Measurements from ENCODE around the gene PPIB.
A peak's percentile ranks its signal among the peaks of the same experiment; 100 is the strongest.

PPIB gene

DNA sequence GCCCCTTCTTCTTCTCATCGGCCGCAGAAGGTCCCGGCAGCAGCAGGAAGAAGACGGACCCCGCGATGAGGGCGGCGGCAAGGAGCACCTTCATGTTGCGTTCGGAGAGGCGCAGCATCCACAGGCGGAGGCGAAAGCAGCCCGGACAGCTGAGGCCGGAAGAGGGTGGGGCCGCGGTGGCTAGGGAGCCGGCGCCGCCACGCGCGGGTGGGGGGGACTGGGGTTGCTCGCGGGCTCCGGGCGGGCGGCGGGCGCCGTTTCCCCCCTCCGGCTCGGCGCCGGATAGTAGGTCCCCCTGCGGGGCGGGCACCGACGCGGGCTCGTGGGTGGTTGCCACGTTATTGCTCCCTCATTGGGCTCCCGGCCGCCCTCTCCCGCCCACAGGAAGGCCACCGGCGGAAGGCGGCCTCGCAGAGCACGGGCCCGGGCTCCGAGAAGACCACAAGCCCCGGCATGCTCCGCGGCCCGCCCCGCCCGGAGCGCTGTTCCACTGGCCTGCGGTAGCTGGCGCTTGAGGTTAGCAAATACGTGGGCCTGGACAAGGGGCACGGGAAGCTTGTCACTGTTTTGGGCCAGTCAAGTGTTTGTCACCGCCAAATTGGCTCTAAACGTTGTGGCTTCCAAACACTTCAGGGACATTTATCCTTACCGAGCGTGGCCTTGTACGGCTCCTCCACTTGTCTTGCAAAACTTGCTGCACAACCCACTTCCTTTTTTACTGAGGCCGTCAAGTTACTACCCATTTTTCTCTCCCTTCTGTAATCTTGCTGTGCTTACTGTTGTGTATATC, at the start of gene PPIB:
Gene PPIB (minus strand): TSS at position 154 of the 790 bp plus-strand sequence. CDS start 36 bp downstream, at position 118.
- no peak for TF ChIP-seq ZNF274 (IDR thresholded peaks at IDR 0.05; ENCODE audit: low read depth, low read length)
- peak within 1 kb of the TSS; percentile 94 for H3K4me3 ChIP-seq (ENCODE audit: low read length)

DNA sequence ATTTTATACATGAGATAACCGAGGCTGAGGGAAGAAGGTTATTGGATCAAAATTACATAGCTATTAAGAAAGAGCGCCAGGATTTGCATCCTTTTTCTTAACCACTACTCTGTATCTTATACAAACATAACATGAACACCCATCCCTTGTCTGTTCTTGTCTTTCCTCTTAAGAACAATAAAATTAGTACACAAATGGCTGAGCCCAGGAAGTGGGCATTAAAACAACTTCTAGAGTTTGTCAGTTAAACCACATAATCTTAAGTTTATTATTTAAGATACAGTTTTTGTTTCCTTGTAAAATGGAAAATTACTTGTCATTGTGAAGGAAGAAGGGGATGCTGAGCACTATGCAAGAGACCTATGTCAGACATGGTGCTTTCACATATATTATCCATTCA, 48.9 kb upstream of the PPIB start:
- no peak for TF ChIP-seq ZNF274 (IDR thresholded peaks at IDR 0.05; ENCODE audit: low read depth, low read length)
- no peak overlapping the region for H3K4me3 ChIP-seq (ENCODE audit: low read length)

DNA sequence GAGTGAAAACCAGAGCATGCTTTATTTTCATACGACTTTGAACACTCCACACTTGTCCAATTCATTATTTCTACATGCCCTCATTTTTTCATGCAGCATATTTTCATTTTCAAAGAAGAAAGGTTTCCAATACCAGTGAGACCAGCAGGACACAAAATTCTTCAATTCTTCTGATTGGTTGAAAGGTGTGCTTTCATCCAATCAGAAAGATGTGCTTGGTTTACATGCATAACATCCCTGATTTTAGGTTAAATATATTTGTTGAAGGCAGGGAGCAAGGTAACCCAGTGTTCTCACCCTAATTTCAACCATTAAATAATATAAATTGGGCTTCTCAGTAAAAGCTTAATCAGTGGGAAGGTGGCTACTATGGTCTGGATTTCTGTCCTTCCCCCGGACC, 47.5 kb upstream of the PPIB start:
- H3K4me3 ChIP-seq (ENCODE audit: low read length), result no peak overlapping the region
- TF ChIP-seq ZNF274 (IDR thresholded peaks at IDR 0.05; ENCODE audit: low read depth, low read length), result no peak

DNA sequence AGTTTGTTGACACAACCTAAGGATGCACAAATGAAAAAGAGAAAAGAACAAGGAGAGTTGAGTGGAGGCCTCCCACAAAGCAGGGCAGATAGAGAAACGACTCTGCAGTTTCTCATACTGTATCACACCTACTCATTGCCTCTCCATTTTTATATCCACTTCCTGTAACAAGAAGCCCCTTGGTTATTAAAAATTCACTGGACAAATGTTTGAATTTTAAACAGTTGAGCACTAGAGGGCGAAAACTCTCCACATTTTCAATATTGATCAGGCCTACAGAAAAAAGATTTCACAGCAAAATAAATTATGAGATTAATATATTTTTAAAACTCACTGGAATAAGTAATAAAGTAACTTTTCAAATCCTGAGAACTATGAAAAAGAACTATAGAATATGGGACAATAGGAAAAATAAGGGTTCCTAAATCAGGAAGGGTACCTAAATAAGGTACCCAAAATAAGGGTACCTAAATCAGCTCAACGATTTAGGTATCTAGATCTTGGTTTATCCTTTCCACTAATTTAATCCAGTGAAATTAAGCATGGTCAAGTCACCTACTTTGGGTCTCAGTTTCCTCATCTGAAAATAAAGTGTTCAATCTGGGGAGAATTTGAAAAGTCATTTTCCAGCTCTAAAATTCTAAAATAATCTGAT, 47.0 kb upstream of the PPIB start:
- no peak overlapping the region for H3K4me3 ChIP-seq (ENCODE audit: low read length)
- no peak for TF ChIP-seq ZNF274 (IDR thresholded peaks at IDR 0.05; ENCODE audit: low read depth, low read length)

DNA sequence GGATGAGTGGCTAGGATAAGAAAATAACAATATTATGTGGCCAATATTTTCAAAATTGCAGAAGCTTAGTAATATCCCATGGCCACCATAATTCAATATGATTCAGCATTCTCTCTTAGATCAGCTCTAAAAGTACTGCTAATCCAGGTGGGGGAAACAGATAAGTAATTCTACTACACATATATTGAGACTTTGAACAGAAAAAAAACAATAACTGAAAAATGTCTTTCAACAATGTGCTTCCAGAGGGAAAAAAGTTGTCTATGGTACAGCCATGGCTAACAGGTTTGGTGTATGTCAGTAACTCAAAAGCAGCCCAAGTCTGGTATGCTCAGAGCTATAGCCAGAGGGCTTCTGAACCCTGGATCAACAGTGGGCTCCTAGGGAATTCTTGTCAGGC, 42.4 kb upstream of the PPIB start:
- no peak for TF ChIP-seq ZNF274 (IDR thresholded peaks at IDR 0.05; ENCODE audit: low read depth, low read length)
- H3K4me3 ChIP-seq (ENCODE audit: low read length), result no peak overlapping the region

DNA sequence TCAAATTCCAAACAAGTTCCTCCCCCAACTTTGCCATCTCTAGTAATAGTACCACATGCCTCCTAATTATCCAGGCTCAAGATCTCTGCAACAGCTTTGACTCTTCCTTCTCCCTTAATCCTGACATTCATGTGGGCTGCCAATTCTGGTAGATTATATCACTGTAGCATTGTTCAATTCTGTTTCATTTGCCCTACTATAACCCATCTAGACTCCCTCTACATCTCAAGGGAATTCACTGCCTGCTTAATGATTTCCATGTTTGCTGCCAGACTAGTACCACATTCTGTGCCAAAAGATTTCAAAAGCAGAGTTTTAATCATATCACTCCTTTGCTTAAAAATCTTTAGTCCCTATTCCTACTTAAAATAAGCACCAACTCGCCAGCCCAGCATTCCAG, 34.6 kb upstream of the PPIB start:
- TF ChIP-seq ZNF274 (IDR thresholded peaks at IDR 0.05; ENCODE audit: low read depth, low read length), result no peak
- no peak overlapping the region for H3K4me3 ChIP-seq (ENCODE audit: low read length)

DNA sequence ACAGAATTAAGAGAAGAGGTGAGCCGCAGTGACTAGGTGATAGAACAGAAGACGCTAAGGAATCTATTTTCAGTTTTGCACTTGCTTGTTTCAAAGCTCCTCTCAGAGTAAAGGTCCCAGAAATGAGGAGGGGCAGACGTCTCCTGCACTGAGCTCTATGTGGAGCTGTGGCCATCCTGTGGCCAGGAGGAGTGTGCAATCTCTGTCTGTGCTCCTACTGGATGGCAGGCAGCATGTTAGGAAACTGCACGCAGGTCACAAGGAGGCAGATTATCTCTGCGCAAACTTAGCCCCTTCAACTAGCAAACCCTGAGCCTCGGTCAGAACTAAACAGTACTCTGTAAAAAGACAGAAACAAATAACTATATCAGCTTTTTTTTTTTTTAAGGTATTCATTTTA, 31.1 kb upstream of the PPIB start:
- no peak for TF ChIP-seq ZNF274 (IDR thresholded peaks at IDR 0.05; ENCODE audit: low read depth, low read length)
- H3K4me3 ChIP-seq (ENCODE audit: low read length), result no peak overlapping the region

DNA sequence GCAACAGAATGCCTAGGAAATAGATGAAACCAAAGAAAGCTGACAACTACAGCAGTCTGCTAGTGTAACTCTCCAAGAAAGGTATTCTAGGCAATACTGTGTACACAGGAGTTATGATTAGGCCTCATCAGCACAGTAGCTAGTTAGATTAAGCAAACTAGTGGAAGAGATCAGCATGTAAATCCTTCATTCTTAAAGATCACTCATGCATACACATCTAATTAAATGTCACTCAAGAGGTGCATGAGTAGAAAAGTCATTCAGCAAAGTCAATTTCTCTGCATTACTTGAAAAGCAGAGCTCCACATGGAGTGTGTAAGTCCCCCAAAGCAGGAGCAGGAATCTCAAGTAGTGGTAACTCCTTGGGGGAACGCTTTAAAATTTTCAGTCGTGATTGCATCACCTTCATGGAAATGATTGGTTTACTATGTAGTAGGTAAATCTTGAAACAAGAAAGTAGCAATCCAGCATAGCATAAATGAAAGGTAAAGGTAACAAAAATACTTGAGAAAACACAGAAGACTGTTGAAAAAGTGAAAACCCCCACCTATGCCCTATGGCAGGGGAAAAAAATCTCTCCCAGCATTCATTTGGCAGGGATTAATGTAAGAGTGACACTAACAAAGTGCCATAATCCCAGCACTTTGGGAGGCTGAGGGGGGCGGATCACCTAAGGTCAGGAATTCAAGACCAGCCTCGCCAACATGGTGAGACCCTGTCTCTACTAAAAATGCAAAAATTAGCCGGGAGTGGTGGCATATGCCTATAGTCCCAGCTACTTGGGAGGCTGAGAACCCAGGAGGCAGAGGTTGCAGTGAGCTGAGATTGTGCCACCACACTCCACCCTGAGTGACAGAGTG, 29.4 kb upstream of the PPIB start:
- no peak for TF ChIP-seq ZNF274 (IDR thresholded peaks at IDR 0.05; ENCODE audit: low read depth, low read length)

DNA sequence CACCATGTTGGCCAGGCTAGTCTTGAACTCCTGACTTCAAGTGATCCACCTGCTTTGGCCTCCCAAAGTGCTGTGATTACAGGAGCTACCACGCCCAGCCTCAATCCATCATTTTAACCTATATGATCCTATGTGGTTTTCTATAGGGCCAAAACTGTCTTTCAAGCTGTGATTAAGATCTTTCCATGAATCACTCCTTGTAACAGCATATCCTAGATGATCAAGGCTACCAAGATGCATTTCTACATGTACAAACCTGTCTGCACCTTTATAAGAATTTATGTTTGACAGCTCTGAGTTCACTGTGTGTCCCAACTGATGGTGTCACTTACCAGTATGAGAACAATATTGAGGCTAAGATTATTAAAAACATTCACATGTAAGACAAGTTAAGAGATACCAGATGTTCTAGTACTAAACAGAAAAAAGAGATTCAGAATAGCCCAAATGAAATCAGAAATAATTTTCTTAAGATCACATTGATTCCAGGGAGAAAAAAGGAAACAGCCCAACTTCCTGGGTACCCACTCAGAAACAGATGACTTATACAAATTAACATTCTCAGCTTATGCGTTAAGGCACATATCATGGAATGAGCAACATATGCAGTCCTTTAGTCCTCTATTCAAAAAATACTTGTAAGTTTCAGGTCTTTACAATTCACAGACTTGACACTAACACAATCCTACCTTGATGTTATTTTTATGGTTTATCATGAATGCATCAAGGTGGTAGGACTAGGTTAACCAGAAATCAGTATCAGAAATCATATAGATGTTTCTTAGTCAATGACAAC, 24.8 kb upstream of the PPIB start:
- no peak for TF ChIP-seq ZNF274 (IDR thresholded peaks at IDR 0.05; ENCODE audit: low read depth, low read length)

More for the DNA sequence above, 29.4 kb upstream of the PPIB start:
- no peak overlapping the region for H3K4me3 ChIP-seq (ENCODE audit: low read length)

DNA sequence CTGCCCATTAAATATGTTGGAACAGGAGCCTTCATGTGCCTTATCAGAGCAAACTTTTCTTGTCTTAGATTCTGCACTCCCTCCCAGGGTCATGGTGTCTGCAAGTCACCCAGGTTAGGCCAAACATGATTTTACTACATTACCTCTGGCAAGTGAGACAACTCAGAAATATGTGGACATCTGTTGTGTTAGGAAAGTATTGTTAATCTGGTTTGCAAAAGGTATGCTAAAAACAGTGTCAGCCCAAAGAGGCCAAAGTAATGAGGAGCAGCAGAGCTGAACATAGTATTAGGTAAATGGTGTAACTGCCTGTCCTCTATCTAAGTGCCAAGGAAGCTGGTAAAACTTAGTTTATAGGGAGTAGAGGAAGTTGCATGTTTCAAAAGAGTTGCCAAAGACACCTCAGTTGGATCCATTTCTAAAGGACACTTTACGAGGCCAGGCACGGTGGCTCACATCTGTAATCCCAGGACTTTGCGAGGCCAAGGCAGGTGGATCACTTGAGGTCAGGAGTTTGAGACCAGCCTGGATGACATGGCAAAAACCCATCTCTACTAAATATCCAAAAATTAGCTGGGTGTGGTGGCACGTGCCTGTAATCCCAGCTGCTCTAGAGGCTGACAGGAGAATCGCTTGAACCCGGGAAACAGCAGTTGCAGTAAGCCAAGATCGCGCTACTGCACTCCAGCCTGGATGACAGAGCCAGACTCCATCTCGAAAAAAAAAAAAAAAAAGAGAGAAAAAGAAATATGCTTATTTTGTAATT, 22.5 kb upstream of the PPIB start:
- no peak overlapping the region for H3K4me3 ChIP-seq (ENCODE audit: low read length)
- no peak for TF ChIP-seq ZNF274 (IDR thresholded peaks at IDR 0.05; ENCODE audit: low read depth, low read length)

More for the DNA sequence above, 24.8 kb upstream of the PPIB start:
- H3K4me3 ChIP-seq (ENCODE audit: low read length), result no peak overlapping the region

DNA sequence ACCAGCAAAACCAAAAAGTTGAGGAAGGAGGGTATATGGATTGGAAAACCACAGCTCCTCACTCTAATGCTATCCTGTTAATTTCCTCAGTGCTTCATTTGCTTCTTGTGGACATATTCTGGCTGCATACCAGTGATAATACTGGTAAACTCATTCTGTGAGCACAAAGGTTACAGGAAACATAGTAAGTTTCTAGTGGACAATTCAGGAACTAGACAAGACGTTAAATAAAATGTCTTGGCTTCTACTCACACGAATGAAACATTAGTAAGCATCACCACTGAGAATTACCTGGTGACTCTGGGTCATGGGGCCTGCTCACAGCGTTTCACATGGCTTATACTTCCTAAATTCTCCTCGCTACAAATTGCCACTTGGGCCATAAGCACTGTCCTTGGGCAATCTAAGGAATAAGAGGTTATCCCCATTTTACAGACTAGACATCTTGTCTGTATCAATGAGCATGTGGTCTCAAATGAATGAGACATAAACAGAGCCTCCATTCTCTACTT, 20.1 kb upstream of the PPIB start:
- no peak overlapping the region for H3K4me3 ChIP-seq (ENCODE audit: low read length)
- TF ChIP-seq ZNF274 (IDR thresholded peaks at IDR 0.05; ENCODE audit: low read depth, low read length), result no peak

DNA sequence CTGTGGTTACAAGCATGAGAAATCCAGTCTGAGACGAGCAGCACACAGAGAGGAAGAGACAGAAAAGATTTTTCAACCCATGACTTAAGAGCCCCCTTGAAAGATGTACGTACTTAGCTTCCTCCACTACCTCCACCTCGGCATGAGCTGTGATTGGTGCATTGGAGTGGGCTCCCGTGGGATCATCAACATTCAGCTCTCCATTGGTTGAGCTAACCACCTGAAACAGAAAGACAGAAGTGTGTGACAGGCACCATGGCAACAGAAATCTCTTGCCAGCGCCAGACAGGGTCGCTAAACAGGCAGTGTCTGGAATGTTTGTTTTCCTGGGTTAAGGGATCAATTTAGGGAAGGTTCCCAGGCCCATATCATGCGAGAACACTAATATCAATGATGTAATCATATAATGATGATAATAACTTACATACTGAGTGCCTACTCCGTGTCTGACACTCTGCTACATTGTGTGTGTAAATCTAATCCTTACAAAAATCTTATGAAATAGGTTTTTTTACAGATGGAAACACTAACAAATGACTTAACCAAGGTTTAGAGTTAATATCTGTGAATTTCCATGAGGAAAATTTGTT, 17.5 kb upstream of the PPIB start:
- TF ChIP-seq ZNF274 (IDR thresholded peaks at IDR 0.05; ENCODE audit: low read depth, low read length), result no peak
- H3K4me3 ChIP-seq (ENCODE audit: low read length), result no peak overlapping the region

Data from GM08714 (cell line).